Adipose tissue (tissue), 3 donors: ENCODE measurements around the gene PHF12. TPM values are rescaled to one million over a fixed set of nuclear protein-coding genes. Genes with fewer than 3 reads are reported as not detected.
"Not testable (repeated sequence)": the region's sequence is repeated elsewhere in the genome, so short reads cannot be mapped to it uniquely, and the experiment has no call there.

Experiments
- H3K27ac ChIP-seq: one replicate; pipeline ENCODE4 v1.5.1; 2013; ENCODE audit warnings: low read depth, low read length
- WGBS, 3 donors: extraction: QIAGEN DNeasy Blood & Tissue Kit; methylation state at CpG; one replicate each; pipeline ENCODE4 v1.1.7; 2013; 5-methylcytosine and 5-hydroxymethylcytosine counted together
- polyA plus RNA-seq, 3 donors: library from polyadenylated mRNA; stranded (reverse); fragments of 200-250 nt; gene quantifications; one replicate each; pipeline ENCODE4 v1.2.3, GENCODE V29; 2013
- donor health status: healthy with polysubstance abuse.
- donor health status: Bipolar disorder and iron deficiency.
- donor health status: healthy.

The PHF12 gene
- polyA plus RNA-seq, 3 donors, result 13.5 to 17.2 (median 14.0) TPM

DNA sequence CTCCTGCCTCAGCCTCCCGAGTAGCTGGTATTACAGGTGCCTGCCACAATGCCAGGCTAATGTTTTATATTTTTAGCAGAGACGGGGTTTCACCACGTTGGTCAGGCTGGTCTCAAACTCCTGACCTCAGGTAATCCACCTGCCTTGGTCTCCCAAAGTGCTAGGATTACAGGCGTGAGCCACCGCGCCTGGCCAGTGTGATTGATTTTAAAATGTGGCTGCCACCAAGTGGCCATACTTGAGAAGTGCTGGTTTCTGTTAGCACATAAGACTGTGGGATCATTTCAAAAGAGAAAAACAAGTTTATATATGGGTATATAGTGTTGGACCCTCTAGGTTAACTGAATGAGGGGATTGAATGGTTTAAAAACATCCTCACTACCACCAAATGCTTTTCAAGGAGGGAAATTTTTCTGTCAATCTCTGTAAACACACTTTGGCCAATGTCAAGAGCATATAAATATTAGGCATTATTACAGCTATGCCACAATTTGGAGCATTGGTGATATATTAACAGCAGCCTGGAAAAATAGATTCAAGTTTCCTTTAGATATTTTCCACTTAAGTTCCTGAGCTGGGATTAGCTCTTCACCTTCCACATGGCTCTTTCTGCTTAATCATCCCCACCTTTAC is 34.9 kb downstream of the PHF12 start:
- 45 to 51% (median 48%) methylated on average over 6 of the region's 6 CpGs for WGBS, 3 donors
- no peak overlapping the region for H3K27ac ChIP-seq

DNA sequence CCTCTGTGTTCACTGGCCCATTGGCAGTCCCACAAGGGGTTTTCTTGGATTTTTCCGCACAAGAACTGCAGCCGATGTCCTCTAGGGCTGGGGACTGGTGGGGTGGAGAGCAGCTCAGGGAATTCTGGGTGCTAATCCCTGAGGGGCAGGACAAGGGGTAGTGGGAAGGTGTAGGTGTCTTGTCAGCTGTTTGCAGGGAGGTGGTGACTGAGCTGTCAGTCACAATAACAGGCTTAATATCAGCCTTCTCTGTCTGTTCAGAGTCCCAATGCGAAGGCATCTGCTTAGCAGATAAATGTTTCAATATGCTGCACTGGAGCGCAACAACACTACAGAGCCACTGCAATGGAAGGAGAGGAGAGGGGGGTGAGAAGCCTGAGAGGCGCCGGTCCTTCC is 38.4 kb downstream of the PHF12 start:
- no peak overlapping the region for H3K27ac ChIP-seq
- 93 to 95% (median 93%) methylated on average over 6 of the region's 6 CpGs for WGBS, 3 donors

DNA sequence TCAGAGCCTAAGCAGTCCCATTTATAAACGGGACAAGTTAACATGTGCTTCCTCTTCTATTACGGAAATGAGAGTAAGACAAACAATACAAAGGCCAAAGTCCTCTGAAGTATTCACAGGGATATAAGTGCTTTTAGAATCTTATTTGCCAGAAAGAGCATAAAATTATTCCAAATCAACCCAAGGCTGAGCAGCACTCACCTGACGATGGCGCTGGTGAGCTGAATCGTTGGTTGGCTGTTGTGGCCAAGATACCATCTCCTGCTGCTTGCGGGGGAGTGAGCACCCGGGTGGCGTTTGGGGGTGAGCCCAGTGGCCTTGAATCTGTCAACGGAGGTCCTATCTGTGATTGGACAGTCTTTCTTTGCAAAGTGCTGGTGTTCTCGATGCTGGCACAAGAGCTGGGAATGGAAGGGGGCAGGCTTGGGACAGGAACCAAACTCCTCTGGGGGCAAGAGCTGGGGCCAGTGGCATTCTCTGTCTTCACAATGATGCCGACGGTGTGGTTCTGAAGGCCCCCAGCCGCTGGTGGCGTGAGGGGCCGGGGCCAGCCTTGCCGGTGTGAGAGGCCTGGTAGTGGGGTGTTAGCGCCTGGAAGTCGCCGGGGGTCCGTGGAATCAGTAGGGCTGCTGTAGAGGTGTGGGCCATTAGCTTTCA is 38.9 kb downstream of the PHF12 start:
- 63 to 84% (median 80%) methylated on average over 20 of the region's 20 CpGs for WGBS, 3 donors
- H3K27ac ChIP-seq, result no peak overlapping the region

DNA sequence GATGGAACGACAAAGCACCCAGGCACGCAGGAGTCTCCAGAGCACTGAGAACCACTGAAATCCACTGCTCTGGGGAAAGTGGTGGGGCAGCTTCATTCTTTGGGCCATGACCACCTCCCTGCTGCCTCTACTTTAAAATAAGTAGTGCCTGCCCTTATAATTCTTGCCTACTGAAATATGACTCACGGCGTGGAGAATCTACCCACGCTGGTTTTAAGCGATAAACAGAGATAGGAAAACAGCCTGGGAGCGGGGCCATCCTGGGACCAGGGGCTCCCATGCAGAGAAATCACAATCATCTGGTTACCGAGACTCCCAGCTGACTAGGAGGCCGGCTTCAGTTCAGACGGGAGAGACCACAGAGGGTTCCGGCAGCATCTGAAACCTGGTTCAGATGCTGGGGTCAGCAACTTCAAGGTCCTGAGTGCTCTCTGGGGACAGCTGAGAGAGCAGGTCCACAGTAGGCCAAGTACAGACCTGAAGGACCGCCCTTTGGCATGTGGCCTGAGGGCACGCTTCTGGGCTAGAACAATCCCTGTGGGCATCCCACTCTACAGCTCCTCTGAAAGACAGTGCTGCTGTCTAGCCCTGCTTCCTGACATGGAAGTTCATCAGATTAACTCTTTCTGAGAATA is 39.8 kb downstream of the PHF12 start:
- no peak overlapping the region for H3K27ac ChIP-seq
- 88 to 93% (median 93%) methylated on average over 13 of the region's 13 CpGs for WGBS, 3 donors

DNA sequence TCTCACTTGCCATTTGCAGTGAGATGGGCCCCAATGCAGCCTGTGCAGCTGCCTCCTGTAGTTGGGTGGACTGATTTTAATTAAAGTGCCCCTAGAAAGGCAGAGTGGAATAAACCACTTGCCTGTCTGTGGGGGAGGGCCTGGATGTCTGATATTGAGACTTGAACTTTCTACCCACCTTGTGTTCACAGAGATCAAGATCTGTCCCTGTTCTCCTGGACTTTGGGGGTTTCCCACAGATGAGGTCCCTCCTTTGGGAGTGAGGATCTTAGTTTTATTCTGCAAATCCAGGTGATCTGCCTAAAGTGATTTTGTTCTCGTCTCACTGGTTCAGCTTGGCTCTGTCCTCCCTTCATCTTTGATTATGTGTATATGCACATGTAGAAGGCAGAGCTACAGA is 40.8 kb downstream of the PHF12 start:
- WGBS, 3 donors, result 81 to 100% (median 89%) methylated on average over 1 of the region's 1 CpG
- H3K27ac ChIP-seq, result no peak overlapping the region

DNA sequence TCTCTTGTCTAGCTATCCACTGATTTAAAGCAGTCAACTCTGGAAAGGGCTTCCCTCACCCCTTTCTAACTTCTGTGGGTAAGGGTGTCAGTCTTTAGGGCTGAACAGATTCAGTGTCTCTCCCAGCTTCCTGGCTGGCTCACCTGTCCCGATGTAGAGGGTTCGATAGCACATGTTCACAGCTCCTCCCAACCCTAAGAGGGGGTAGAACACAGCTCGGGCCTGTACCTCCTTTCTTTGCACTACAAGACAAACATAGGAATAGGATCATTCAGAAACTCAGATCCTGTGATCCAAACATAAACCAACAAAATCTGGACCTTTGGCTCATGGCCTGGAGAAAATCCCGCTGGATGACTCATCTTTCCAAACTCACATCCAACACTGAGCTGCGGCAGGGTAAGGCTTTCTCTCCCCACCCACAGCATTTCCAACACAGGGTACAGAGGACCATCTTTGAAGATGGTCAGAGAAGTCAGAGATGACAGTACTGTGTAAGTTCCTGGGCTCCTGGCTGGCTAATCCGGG is 42.6 kb downstream of the PHF12 start:
- 49 to 53% (median 50%) methylated on average over 6 of the region's 6 CpGs for WGBS, 3 donors

DNA sequence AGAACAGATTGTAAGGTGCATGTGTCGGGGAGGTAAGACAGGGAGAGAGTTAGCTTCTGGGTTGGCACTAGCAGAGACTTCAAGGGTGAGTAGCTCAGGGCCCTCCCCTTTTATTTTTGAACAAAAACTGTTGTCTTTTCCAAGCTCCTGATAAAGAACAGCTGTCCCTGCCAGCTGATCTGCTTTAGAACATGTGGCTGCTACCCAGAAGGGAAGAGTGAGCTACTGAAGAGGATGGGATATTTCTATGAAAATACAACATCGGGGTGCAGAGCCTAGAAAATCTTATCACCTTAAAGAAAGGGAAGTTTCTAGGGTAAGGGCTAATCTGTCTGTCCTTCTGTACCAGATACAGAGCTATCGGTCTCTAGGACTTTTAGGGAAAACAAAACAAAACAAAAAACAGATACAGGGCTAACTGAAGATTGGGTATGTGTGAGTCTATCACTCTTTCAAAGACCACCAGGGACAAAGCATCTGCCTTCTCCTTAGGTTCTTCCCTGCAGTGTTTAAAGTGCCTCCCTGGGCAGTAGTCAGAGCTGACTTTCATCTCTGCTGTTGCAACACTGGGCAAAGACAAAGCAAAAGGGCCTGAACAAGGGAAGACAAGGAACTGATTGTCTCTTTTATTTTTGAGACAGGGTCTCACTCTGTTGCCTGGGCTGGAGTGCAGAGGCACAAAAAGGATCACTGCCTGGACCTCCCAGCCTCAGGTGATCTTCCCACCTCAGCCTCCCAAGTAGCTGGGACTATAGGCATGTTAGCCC is 43.4 kb downstream of the PHF12 start:
- no peak overlapping the region for H3K27ac ChIP-seq
- whole genome bisulfite sequencing, 3 donors, result 78 to 89% (median 83%) methylated on average over 3 of the region's 3 CpGs

More for the DNA sequence above, 42.6 kb downstream of the PHF12 start:
- H3K27ac ChIP-seq, result no peak overlapping the region

DNA sequence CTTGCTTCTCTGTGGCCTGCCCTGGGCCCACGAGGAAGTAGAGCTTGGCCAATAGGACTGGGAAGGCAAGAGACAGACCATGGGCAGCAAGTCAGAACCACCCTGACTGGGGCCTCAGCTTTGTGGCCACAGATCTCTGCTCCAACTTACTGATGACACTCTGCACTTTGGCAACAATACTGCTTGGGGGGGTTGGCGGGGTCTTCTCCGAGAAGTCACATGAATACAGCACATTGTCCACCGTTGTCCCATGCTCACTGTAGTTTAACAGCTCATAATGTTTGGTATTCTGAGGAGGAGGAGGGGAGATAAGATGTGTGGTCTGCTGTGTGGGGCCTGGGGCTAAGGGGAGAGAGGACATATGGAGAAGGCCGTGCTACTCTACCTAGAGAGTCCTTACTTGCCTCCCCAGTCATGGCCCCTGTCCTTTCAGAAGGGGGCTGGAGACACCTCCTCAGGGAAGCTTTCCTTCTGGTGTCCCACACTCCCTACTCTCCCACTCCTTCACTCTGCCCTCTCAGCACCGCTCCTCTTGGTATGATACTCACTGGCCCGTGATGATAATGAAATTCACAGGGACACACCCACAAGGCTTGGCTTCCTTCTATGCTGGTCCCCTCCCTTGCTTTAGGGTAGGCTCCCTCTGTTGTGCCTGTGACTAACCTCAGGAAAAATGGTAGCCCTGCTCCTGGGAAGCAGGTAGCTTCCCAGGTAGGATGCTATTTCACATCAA is 44.4 kb downstream of the PHF12 start:
- WGBS, 3 donors, result 61 to 77% (median 68%) methylated on average over 7 of the region's 7 CpGs
- no peak overlapping the region for H3K27ac ChIP-seq

DNA sequence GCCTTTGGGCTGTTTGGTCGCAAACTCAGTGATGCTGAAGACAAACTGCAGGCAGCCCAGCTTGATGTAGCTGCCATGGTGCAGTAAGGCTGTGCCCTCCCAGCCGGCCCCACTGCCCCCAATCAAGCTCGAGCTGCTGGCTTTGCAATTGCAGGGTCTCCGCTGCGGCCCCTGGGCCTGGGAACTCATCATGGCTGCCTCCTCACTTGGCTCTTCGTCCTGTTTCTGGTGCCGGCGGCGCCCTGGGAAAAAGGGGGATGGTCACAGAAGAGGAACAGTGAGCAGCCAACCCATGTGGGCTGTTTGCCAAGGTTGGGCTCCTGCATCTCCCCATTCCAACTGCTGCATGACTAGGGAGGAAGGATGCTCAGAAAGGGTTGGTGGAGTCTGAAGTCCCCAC is 45.0 kb downstream of the PHF12 start:
- no peak overlapping the region for H3K27ac ChIP-seq
- WGBS, 3 donors, result 76 to 81% (median 80%) methylated on average over 9 of the region's 9 CpGs

DNA sequence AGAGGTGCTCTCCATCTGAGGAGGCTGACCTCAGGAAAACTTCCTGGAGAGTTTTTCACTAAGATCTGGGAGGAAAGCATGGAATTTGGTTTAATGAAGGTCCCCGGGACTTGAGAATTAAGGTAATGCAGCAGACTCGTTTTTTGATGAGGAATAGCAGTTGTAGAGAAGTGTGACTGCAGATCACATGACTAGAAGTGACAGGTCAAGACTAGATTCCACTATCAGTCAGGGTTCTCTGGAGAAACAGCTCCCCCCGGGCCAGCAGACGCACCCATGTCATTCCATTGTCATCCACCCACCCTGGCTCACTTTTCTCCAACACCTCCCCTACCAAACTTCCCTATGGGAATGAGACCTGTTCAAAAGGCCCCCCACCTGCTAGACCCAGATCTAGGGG is 46.5 kb downstream of the PHF12 start:
- WGBS, 3 donors, result 57 to 75% (median 63%) methylated on average over 4 of the region's 4 CpGs
- H3K27ac ChIP-seq, result no peak overlapping the region

DNA sequence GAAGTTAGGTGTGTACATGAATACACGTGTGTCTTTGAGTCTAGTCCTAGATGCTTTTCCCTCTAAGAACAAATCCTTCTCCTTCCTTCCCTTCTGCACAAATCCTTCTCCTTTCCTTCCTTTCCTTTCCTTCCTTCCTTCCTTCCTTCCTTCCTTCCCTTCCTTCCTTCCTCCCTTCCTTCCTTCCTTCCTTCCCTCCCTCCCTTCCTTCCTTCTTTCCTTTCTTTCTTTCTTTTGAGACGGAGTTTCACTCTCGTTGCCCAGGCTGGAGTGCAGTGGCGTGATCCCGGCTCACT is 47.8 kb downstream of the PHF12 start:
- not testable (repeated sequence) for H3K27ac ChIP-seq
- WGBS, 3 donors, result 55 to 60% (median 57%) methylated on average over 5 of the region's 5 CpGs

DNA sequence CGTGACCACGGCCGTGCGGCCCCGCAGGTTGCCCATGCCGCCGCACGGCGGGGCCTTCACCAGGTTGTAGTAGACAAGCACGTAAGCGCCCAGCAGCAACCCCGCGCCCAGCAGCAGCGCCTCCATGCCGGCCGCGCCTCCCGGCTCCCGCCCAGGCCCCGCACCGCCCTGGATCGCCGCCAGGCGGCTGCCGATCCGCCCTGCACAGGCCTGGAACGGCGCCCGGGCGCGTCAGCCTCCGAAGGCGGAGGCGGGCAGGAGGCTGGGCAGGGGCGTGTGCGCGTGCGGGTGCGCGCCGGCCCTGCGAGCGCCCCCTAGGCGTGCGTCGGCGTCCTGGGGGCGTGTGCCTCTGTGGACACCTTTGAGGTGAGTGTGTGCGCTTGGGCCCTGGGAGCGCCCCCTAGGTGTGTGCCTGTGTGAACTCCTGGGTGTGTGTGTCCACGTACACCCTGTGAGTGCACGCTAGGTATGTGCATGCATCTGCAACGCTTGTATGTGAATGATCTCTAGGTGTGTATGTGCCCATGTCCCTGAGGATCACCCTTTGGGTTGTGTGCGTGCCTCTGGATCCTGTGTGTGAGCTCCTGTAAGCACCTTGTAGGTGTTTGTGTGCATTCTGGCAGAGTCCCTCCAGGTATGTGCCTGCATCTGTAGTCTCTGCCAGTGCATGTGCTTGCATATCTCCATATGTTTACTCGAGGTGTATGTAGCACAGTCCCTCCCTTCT is 48.3 kb downstream of the PHF12 start, which contains the start of gene DHRS13:
TSS of gene DHRS13 (minus strand) at position 261 of the 727 bp plus-strand sequence. CDS start at position 126, 135 bp downstream.
- H3K27ac ChIP-seq, result peak within 1 kb of the TSS; percentile 60
- WGBS, 3 donors, result 1% methylated on average over 46 to 55 of the region's 55 CpGs

DNA sequence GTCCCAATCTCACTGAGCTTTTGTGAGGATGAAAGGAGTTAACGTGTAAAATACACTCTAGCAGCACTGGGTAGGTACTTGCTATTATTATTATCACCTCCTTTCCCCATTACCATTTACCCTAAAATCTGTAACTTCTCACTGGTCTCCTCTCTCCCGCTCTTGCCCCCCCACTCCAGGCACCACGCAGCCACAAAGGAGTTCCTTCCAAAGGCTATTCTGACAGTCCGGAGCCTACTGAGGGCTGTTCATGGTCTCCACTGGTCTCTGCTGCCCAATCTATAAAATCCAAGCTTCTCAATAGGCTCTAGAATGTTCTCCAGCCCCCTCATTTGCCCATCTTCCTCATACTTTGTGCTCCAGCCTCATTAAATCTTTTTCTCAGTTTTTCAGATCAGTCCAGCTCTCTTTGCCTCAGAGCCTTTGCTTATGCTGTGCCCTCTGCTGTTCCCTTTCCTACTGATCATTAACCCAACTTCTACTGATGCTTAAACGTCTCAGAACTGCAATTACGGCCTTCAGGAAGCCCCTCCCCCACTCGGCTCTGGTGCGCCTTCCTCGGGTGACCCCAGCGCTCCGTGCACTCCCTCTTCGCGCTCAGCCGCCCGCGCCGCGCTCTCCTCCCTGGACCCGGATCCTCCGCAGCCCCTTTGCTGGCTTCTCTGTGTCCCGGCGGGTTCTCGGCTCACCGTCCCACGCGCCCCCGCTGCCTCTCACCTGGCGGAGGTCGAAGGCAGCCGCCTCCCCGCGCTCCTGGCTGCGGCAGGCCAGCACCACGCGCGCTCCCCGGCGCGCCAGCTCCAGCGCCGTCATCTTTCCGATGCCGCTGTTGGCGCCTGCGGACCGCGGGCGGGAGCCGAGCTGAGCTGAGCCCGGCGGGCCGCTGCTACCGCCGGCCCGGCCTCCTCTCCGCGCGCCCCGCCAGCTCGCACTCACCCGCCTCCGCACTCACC is 49.2 kb downstream of the PHF12 start:
- H3K27ac ChIP-seq, result peak overlapping the region; percentile 60
- 4 to 6% (median 5%) methylated on average over 46 to 62 of the region's 62 CpGs for WGBS, 3 donors

DNA sequence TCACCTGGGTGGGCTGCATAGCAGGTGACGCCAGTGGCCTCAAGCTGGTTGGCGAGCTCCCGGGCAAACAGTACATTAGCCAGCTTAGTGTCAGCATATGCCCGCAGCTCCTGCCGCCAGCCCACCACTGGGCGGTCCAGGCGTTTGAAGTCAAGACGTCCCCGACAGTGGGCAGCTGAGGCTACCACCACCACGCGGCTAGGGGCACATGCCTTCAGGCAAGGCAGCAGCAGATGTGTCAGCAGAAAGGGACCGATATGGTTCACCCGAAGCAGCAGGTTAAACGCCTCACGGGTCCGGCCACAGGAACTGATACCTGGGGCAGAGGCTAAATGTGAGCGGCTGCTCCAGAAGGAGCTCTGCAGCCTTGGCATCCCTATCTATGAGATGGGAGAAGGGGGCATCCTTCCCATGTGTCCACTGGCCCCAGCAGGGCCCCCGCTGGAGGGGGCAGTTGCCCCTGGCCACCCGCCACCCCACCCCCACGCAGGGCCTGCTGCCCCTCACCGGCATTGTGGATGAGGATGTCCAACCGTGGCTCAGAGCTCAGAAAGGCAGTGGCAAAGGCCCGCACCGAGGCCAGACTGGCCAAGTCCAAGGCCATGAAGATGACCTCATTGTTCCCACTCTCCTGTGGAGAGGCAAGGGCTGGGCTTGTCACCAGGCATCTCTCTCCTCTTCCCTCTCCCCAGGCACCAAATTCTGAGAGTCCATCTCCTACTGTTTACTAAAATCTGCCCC is 50.2 kb downstream of the PHF12 start:
- no peak overlapping the region for H3K27ac ChIP-seq
- 86 to 95% (median 94%) methylated on average over 24 of the region's 24 CpGs for WGBS, 3 donors

DNA sequence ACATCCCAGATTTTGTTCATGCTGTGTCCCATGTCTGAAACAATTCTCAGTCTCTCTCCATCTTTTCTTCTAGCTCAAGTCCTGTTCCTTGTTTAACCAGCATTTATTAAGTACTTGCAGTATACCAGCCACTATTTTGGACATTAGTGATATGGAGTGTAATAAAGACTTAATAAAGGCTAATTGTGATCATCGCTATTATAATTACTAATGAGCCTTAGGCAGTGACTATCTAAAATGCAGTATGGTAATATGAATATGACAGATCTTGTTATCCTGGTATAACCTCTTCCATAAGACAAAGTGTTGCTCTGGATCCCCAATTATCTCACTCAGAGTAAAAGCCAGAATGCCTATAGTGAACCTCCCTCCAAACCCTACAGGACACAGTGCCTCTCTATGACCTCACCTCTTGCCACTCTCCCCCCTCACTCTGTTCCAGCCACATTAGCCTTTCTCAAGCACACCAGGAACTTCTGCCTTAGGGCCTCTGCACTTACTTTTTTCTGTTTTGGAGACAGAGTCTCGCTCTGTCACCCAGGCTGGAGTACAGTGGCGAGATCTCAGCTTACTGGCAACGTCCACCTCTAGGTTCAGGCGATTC is 52.0 kb downstream of the PHF12 start:
- H3K27ac ChIP-seq, result no peak overlapping the region
- WGBS, 3 donors, result 95 to 98% (median 97%) methylated on average over 5 of the region's 5 CpGs

DNA sequence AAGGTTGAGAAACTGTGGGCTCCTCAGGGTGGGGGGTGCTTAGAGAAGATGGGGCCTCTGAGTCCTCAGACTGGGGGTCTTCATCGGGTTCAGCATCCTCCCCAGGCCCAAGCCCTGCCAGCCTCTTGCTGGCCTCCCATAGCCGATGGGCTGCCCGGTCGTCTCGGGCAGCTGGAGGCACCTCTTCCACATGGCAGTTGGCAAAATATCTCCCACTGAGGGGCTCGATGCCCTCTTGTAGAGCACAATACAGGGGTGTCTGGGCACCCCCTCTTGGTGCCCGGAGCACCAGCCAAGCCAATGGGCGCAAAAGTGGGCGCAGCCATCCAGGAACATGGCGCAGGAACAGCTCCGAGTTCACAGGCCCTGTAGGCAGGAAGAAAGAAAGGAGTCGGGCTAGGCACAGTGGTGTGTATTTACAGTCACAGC is 52.8 kb downstream of the PHF12 start:
- WGBS, 3 donors, result 88 to 94% (median 92%) methylated on average over 12 of the region's 12 CpGs
- no peak overlapping the region for H3K27ac ChIP-seq
